ENCODE data around the gene P2RY2.

Gene P2RY2

GRCh38 chr11:73192272-73192671 is 25.8 kb upstream of the P2RY2 start:
- Histone ChIP-seq H3K79me2 (ENCODE audit: low read length) (no peaks in the 10 kb centered on the region), H3F3A (ENCODE audit: insufficient read depth, low read length) (no peaks in the 10 kb centered on the region), H3K4me2 (ENCODE audit: low read depth, low read length) (no peak overlapping the region), H3K4me1 (ENCODE audit: low read length) (no peaks in the 10 kb centered on the region), H3K9me2 (replicated peaks; ENCODE audit: insufficient read depth, low read length) (no peaks in the 10 kb centered on the region), H3K4me3 (ENCODE audit: low read length) (no peak overlapping the region), H3K9ac (ENCODE audit: low read length) (no peak overlapping the region), H4K20me1 (ENCODE audit: insufficient read depth, low read length) (no peaks in the 10 kb centered on the region), H3K27me3 (replicated peaks; ENCODE audit: insufficient read depth, low read length) (no peaks in the 10 kb centered on the region), H3K9me3 (replicated peaks; ENCODE audit: insufficient read depth, low read length) (no peaks in the 10 kb centered on the region), H2AFZ (ENCODE audit: low read length) (no peak overlapping the region), H3K36me3 (replicated peaks; ENCODE audit: insufficient read depth, low read length) (no peaks in the 10 kb centered on the region), H3K27ac (ENCODE audit: low read length) (no peak overlapping the region)
- DNase-seq = no peak
- TF ChIP-seq EZH2 (optimal IDR thresholded peaks at IDR 0.05; ENCODE audit: low read depth, low read length) = no peak
- no peak for TF ChIP-seq EZH2phosphoT487 (IDR thresholded peaks at IDR 0.05; ENCODE audit: low read length)
- TF ChIP-seq, protein P1, sequence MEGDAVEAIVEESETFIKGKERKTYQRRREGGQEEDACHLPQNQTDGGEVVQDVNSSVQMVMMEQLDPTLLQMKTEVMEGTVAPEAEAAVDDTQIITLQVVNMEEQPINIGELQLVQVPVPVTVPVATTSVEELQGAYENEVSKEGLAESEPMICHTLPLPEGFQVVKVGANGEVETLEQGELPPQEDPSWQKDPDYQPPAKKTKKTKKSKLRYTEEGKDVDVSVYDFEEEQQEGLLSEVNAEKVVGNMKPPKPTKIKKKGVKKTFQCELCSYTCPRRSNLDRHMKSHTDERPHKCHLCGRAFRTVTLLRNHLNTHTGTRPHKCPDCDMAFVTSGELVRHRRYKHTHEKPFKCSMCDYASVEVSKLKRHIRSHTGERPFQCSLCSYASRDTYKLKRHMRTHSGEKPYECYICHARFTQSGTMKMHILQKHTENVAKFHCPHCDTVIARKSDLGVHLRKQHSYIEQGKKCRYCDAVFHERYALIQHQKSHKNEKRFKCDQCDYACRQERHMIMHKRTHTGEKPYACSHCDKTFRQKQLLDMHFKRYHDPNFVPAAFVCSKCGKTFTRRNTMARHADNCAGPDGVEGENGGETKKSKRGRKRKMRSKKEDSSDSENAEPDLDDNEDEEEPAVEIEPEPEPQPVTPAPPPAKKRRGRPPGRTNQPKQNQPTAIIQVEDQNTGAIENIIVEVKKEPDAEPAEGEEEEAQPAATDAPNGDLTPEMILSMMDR (IDR thresholded peaks at IDR 0.05; ENCODE audit: low read length) = no peak

DNA sequence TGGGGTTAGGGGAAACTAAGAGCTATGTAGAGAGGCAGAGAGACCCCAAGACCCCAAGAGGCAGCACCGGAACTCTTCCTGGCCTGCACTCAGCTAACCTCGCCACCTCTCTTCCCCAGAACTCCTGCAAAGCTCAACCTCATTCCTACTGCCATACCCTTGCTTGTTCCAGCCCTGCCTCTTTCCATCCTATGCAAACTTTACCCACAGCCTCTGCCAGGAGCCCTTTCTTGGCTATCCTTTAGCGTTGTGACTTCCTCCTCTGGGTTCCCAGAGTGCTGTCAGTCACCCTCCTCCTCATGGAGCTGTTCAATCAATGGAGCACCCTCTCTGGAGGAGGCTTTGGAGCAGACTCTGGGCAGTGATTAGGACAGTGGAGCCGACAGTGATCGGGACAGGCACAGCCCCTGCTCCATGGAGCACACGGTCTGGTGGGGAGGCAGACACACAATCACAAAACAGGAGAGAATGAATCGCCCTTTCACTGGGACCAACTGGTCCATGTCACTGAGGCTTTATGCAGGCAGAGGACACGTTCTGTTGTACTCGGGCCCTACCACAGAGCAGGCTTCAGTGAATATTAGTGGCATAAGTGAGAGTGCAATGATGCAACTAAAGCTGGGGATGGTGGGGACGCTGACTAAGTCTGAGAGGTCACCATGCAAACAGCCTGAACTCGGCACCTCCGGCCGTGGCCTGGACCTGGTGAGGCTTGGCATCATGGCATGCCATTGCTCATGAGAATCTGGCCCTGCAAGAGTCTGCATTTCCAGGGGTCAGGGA is 24.6 kb upstream of the P2RY2 start:
- Histone ChIP-seq H3F3A (ENCODE audit: insufficient read depth, low read length) (no peaks in the 10 kb centered on the region), H3K27ac (ENCODE audit: low read length) (no peak overlapping the region), H2AFZ (ENCODE audit: low read length) (no peak overlapping the region), H3K79me2 (ENCODE audit: low read length) (no peaks in the 10 kb centered on the region), H3K27me3 (replicated peaks; ENCODE audit: insufficient read depth, low read length) (no peaks in the 10 kb centered on the region), H3K4me1 (ENCODE audit: low read length) (no peaks in the 10 kb centered on the region), H3K4me3 (ENCODE audit: low read length) (no peak overlapping the region), H3K9me3 (replicated peaks; ENCODE audit: insufficient read depth, low read length) (no peaks in the 10 kb centered on the region), H4K20me1 (ENCODE audit: insufficient read depth, low read length) (no peaks in the 10 kb centered on the region), H3K9ac (ENCODE audit: low read length) (no peak overlapping the region), H3K36me3 (replicated peaks; ENCODE audit: insufficient read depth, low read length) (no peaks in the 10 kb centered on the region), H3K9me2 (replicated peaks; ENCODE audit: insufficient read depth, low read length) (no peaks in the 10 kb centered on the region), H3K4me2 (ENCODE audit: low read depth, low read length) (no peak overlapping the region)
- TF ChIP-seq EZH2phosphoT487 (IDR thresholded peaks at IDR 0.05; ENCODE audit: low read length) (no peak), EZH2 (optimal IDR thresholded peaks at IDR 0.05; ENCODE audit: low read depth, low read length) (no peak)
- TF ChIP-seq, protein P1 (IDR thresholded peaks at IDR 0.05; ENCODE audit: low read length) = no peak
- DNase-seq = no peak

- Histone ChIP-seq H3K27me3 (replicated peaks; ENCODE audit: insufficient read depth, low read length) (no peaks in the 10 kb centered on the region), H3K9me3 (replicated peaks; ENCODE audit: insufficient read depth, low read length) (no peaks in the 10 kb centered on the region), H3K9ac (ENCODE audit: low read length) (no peak overlapping the region), H3K4me3 (ENCODE audit: low read length) (no peak overlapping the region), H3K79me2 (ENCODE audit: low read length) (no peaks in the 10 kb centered on the region), H2AFZ (ENCODE audit: low read length) (no peak overlapping the region), H3K4me1 (ENCODE audit: low read length) (no peaks in the 10 kb centered on the region), H4K20me1 (ENCODE audit: insufficient read depth, low read length) (no peaks in the 10 kb centered on the region), H3K4me2 (ENCODE audit: low read depth, low read length) (no peak overlapping the region), H3F3A (ENCODE audit: insufficient read depth, low read length) (no peaks in the 10 kb centered on the region), H3K27ac (ENCODE audit: low read length) (no peak overlapping the region), H3K36me3 (replicated peaks; ENCODE audit: insufficient read depth, low read length) (no peaks in the 10 kb centered on the region), H3K9me2 (replicated peaks; ENCODE audit: insufficient read depth, low read length) (no peaks in the 10 kb centered on the region)
- TF ChIP-seq EZH2 (optimal IDR thresholded peaks at IDR 0.05; ENCODE audit: low read depth, low read length) (no peak), EZH2phosphoT487 (IDR thresholded peaks at IDR 0.05; ENCODE audit: low read length) (no peak)
- TF ChIP-seq, protein P1 (IDR thresholded peaks at IDR 0.05; ENCODE audit: low read length) = no peak
- no peak for DNase-seq
Observed at GRCh38 chr11:73194034-73194507, 24.0 kb upstream of the P2RY2 start.
